GM12873 (cell line): ENCODE results near the gene NSMF.

Experiments used
- CTCF ChIP-seq: IDR thresholded peaks from 2 replicates; pipeline ENCODE4 v1.5.1; 2012; ENCODE audit warnings: low read depth, mild to moderate bottlenecking, moderate library complexity, low read length, control low read depth; ENCODE audit not compliant: insufficient read depth; ENCODE audit errors: missing control alignments

The NSMF gene

GRCh38 chr9:137459152-137459600, at the start of gene NSMF:
TSS of gene NSMF (minus strand) at chr9:137459334. CDS start at chr9:137459102, 232 bp downstream.
- no peak for TF ChIP-seq CTCF

GRCh38 chr9:137506702-137507171, 47.6 kb upstream of the NSMF start:
- TF ChIP-seq CTCF: no peak

- no peak for TF ChIP-seq CTCF
Measured at GRCh38 chr9:137506274-137506673, 47.1 kb upstream of the NSMF start.

- TF ChIP-seq CTCF: no peak
Measured at GRCh38 chr9:137505421-137506140, 46.4 kb upstream of the NSMF start.

- no peak for TF ChIP-seq CTCF
Measured at GRCh38 chr9:137504432-137504777, 45.3 kb upstream of the NSMF start.

GRCh38 chr9:137502008-137502911, 43.1 kb upstream of the NSMF start:
- no peak for TF ChIP-seq CTCF

- TF ChIP-seq CTCF: no peak
Measured at GRCh38 chr9:137501457-137501856, 42.3 kb upstream of the NSMF start.
